CD1c-positive myeloid dendritic cell (primary cell): Measurements from ENCODE around the gene AP4E1.
"Not testable (repeated sequence)": the region's sequence is repeated elsewhere in the genome, so short reads cannot be mapped to it uniquely, and the experiment has no call there.

ENCODE experiments used
- DNase-seq: peaks from one replicate; pipeline ENCODE4 v3.0.0-alpha.2; 2016; ENCODE audit errors: extremely low spot score

The AP4E1 gene

DNA sequence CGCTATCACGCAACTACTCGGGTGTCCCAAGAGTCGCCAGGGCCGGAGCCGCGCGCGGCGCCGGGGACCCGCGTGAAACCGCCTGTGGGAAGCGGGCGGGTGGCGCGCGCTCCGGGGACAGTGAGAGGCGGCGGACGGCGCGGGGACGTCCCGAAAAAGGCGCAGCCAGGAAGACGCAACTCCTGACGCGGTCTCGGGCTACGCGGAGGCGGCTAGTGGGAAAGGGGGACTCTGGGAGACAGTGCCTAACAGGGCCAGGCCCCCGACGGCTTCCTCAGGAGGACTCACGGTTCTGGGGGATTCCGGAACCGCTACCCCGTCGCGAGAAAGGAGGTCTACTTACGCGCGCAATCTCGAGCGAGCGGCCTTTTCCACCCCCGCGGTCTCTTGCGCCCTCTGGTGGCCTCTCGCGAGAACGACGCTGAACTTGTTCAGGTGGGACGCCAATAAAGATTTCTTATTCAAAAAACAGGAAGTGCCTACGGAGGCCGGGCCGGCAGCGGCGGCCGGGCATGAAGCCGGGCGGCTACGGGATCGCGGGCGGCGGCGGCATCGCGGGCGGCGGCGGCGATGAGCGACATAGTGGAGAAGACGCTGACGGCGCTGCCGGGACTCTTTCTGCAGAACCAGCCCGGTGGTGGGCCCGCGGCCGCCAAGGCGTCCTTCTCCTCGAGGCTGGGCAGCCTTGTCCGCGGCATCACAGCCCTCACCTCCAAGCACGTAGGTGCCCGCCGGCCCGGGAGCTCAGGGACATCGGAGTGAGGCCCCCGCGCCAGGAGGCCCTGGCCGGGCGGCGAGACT lies at the start of gene AP4E1:
TSS of gene AP4E1 (plus strand) at position 475 of the 801 bp plus-strand sequence. CDS start at position 571, 96 bp downstream.
- DNase-seq, result peak; percentile 98

DNA sequence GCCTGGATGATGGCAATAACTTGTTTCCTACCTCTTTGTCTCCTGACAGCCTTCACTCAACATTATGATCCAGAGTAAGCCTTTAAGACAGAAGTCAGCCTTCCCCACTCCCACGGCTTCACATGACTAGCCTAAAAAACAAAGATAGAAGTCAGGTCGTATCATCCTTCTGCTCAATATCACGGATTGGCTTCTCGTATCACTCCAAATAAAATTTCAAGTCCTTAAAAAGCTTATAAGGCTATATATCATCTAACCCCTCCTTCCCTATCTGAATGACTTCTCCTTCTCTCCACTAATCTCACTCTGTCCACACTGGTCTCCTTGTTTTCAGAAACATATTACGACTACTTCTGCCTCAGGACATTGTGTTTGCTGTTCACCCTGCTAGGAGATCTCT lies 47.7 kb upstream of the AP4E1 start:
- no peak for DNase-seq

DNA sequence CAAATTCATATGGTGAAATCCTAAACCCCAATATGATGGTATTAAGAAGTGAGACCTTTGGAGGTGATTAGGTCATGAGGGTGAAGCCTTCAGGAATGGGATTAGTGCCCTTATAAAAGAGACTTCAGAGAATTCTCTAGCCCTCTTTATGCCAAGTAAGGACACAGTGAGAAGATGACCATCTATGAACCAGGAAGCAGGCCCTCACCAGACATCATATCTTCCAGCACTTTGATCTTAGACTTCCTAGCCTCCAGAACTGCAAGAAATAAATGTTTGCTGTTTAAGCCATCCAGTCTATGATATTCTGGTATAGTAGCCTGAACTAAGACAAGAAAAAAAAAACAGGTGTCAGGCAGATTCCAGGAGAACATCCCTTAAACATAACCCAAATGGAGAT lies 45.9 kb upstream of the AP4E1 start:
- no peak for DNase-seq

DNA sequence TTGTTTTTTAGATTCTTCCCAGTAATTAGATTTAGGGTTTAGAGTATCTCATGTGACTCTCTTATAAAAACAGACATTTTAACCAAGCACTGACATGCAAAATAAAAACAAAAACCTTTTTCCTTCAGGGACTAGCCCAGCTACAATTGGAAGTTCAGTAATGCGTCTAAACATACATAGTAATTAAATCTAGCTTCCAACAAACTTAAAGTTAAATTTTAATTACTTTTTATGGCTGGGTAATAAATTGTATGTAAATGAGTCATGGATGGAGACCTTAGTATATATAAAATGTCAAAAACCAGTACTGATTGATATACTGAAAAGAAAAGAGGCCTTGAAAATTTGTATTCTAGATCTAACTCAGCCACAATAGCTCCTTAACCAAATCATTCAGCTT lies 43.6 kb upstream of the AP4E1 start:
- DNase-seq, result no peak

DNA sequence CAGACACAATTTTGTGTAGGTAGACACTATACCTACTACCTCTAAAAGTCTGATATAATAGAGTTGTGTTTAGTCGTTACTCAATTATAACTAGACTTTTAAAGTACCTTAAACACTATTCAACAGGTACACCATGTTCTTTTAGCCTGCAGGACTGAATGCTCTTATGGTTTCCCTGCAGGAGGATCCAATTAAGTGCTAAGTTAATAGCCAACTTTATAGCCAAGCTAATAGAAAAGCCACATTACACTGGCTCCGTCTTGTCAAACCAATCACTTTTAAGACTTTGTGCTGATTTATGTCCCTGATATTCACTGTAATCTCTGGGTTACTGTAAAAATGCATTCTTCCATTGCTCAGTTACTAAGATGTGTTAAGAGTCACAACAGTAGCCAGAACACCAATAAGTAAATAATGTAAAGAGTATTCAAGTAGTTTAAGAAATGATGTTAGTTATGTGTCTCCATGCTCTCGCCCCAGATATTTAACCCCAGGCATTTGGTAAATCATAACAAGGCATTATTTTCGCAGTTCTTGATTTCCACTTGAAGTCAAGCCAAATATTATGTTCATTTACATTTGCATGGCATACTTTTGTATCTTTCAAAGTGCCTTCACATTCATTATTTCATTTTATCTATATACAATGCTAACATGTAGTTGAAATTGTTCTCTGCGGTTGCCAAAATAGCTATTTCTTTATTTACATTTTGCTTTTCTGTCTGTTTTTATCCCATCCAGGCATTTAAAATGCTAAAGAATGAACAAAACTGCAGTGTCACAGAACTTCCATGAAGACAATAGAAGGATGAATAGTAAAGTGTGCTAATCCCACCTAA lies 42.7 kb upstream of the AP4E1 start:
- DNase-seq, result no peak

DNA sequence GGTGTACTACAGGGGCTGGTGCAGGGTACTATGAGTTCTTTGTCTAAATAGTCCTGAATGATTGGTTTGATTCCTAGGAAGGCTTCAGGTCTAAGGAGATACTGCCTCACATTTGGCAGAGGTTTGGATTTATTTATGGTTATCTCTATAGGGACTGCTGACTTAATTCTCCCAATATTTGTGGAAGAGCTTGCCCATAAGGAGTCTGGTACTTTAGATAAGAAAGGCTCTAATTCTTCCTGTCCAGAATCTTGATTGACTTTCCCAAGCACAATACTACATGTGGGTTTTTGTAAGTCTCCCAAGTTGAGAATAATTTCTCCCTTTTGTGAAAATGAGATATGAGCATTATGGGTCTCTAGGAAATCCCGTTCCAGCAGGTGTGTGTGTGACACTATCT lies 36.7 kb upstream of the AP4E1 start:
- no peak for DNase-seq

DNA sequence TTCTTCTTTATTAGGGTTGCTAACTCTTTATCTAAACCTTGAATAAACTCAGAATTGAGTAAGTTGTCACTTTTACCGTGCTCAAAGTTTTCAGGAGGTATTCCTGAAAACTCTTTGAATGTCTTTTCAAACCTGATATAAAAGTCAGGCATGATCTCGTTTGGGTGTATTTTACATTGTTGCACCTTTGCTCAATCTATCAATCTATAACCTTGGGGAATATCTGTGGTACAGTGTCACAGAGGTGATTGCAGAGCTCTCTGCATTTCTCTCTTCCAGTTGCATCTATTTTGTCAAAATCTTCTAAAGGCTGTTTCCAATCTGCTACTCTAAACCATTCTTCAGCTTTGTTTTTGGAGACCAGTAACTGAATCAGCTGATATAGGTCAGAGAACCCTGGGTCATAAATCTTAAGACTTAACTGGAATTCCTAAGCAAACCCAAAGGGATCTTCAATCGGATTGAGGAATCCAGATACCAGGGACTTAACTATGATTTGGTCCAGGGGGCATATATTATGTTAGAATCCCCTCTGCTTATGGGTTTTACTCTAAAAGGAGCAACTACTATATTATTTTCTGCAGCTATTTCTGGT lies 35.6 kb upstream of the AP4E1 start:
- DNase-seq, result no peak

DNA sequence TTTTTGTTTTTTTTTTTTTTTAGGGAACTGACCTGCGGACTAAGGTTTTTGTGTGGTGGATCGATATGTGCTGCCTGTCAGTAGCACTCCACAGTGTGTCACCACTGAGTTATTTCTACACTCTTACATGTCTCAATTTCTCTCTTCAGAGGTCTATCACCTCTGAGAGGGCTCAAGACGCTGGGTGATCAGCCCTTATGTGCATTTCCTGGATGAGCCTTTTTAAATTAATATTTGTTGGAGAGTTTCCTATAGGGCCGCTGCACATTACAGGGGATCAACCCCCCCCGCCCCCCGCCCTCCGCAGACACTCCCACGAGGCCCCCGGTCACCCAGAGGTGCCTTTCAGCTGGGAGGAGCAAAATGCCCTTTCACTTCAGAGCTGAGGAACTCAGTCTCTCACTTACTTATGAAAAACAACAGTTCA lies 34.5 kb upstream of the AP4E1 start:
- peak; percentile 42 for DNase-seq

DNA sequence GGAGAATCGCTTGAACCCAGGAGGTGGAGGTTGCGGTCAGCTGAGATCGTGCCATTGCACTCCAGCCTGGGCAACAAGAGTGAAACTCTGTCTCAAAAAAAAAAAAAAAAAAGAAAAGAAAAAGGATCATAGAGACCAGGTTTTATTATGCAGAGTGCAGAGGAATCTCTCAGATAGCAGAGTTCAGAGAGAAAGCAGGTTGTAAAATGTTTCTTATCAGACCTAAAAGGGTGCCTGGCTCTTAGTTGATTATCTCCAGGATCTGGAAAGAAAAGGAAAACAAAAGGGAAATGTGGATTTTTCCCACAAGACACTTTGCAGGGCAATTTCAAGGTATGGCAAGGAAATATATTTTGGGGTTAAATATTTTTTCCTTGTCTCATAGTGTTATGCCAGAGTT lies 33.2 kb upstream of the AP4E1 start:
- DNase-seq, result not testable (repeated sequence)

DNA sequence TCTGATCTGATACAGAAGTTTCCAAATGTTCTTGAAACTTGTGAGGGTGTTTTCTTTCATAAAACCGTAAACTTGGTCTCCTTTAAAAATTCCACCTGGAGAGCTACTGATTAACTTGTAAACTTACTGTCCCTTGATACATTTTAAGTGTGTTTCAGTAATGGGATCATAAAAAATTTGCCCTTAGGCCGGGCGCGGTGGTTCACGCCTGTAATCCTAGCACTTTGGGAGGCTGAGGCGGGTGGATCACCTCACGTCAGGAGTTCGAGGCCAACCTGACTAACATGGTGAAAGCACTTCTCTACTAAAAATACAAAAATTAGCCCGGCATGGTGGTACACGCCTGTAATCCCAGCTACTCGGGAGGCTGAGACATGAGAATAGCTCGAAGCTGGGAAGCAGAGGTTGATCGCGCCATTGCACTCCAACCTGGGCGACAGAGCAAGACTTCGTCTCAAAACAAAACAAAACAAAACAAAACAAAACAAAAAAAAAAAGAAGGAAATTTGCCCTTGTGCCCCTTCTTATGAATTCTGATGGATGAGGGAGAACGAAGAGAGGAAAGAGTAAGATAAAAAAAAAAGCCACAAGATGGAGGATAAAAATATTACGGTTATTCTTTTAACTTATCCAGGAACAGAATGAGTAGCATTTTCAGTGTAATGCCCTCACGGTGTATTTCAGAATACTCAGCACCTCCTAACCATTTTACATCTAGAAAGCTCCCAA lies 32.1 kb upstream of the AP4E1 start:
- no peak for DNase-seq

DNA sequence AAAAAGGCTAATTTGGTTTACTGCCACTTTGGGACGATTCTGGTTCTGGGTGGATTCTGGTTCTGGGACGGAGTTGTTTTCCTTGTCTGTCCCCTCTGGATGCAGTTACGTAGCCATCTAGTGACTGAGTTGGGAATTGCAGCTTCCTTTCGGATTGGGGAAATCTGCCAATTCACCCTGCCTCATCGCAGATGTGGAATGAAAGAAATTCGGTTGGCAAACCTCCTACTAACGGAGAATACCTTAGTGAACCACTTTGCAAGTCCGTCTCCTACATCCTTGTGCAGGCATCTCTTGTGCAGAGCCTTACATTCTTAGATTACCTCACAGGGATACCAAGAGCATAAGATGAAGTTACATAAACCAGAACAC lies 31.5 kb upstream of the AP4E1 start:
- DNase-seq, result peak; percentile 87

DNA sequence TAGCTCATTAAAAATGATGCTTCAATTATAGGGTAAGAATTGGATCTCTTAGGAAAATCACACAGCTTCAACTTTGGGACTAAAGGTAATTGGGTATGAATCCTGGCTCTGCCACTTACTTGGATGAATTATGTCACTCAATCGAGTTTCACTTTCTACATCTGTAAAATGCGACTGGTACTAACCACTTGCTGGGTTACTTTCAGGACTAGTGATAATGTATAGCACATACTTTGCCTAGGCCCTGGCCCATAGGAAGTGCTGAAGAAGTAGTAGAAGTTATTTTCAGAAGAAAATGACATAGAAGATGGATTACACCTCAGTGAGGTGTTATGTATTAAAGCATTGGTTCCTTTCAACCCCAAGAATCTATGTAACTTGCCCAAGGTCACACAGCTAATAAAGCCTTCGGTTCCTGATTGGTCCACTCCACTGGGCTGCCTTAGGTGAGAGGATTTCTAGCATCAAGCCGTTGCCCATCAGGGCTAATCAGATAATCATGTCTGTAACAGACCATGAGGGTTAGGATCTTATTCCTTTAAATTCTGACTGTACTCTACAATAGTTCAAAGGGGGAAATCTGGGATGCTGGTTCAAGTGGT lies 29.4 kb upstream of the AP4E1 start:
- peak; percentile 15 for DNase-seq

DNA sequence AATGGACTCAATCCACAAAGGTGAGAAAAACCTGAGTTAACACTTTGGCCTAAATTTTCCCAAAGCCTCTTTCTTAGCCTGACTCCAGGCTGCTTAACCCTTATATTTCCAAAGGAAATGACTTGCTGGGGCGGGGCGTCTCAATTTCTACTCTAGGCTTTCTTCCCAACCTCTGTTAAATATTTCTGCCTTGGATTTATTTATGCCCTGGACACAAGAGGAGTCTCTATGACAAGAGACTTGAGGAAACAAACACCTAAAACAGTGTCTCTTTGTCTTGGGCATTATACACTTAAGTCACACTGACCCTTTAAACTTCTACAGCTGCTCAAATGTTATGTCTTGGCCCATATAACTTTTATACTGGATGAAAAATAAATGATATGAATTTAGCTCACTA lies 28.3 kb upstream of the AP4E1 start:
- DNase-seq, result no peak

DNA sequence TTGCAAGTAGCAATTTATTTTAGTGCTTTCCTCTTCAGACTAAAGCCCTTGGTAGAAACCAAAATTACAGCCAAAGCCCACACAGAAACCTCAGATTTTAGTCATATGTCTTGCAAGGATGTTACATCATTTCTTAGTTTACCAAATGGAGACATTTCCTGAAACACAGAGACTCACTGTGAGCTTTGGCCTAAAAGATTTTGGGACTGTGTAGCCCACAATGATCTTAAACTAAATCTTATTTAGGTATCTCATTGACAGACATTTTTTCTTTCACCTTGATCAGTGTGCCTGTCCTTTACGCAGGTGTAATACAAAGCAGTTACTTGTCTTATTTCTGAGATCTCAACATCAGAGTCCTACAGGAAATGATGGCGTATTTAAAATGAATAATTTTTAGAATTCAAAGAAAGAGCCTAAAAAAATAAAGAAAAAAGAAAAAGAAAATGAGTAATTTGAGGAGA lies 27.8 kb upstream of the AP4E1 start:
- DNase-seq, result peak; percentile 79

DNA sequence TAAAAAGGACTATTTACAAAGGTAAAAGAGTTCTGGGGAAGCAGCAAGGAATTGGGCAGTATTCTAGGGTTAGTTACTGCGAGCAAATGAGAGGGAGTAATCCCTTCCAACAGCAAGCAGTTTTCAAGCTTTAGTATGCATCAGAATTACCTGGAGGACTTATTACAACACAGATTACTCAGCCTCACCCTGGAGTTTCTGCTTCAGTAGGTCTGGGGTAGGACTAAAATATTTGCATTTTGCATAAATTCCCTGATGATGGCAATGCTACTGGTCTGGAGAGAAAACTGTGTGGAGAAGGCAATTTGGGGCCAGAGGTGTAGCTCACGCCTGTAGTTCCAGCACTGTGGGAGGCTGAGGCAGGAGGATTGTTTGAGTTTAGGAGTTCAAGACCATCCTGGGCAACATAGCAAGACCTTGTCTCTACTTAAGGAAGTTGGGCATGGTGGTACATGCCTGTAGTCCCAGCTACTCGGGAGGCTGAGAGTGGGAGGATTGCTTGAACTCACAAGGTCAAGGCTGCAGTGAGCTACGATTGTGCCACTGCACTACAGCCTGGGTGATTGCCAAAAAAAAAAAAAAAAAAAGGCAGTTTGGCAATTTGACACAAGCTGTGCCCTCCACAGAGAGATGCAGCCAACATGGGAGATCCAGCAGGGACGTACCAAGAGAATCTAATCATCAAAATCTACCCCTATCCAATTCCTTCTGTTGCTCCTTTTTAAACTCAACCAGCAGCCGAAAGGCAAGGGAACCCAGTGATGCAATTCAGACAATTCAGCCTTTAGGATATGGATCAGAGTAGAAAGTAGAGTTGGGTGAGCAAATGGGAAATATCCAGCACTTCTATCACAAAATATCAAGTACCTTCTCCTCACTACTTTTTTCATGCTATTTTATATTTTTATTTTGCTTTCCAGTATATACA lies 27.1 kb upstream of the AP4E1 start:
- peak; percentile 69 for DNase-seq

DNA sequence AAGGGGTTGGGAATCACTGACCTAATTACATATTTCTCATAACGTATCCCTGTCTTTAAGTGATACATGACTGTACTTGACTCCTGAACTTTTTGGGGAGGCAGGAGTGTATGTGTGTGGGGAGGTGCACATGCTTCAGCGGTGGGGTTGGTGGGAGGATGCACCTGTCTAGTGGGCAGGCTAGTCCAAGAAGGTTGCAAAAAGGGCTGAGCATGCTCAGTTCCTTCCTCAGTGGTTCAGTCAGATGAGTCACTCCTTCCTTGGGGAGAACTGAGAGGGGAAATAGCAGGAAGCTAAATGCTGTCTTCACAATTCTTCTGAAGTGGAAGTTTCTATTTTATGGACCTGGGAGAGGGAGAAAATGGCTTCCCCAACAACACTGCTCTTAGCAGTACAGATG lies 24.6 kb upstream of the AP4E1 start:
- DNase-seq, result peak; percentile 81

DNA sequence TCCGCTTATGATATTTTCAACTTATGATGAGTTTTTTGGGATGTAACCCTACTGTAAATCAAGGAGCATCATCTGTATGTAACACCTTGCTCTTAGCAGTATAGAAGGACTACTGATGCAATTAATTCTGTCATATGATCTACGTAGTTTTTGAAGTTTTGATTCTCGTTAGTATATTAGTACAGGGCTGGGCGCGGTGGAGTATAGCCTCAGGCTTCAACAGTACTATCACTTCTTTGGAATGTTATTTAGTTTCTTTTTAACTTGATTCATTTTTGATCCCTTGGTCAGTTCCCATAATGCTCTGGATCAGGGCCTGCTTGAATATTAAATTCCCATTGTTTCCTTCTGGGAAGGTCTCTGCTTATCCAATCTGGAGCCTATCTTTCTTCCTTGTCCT lies 23.9 kb upstream of the AP4E1 start:
- DNase-seq, result no peak

DNA sequence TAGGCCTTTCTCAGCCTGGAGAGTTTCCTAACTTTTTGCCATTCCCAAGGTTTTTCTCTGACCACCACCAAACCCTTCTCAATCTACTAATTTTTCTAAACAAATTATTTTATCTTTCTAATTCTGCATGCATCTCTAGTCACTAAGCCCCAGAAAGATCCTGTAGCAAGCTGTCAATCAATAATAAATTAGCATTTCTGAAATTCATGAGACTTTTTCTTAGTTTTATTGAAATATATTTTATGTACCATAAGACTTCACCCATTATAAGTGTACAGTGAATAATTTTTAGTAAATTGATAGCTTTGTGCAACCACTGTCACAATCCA lies 22.4 kb upstream of the AP4E1 start:
- no peak for DNase-seq

DNA sequence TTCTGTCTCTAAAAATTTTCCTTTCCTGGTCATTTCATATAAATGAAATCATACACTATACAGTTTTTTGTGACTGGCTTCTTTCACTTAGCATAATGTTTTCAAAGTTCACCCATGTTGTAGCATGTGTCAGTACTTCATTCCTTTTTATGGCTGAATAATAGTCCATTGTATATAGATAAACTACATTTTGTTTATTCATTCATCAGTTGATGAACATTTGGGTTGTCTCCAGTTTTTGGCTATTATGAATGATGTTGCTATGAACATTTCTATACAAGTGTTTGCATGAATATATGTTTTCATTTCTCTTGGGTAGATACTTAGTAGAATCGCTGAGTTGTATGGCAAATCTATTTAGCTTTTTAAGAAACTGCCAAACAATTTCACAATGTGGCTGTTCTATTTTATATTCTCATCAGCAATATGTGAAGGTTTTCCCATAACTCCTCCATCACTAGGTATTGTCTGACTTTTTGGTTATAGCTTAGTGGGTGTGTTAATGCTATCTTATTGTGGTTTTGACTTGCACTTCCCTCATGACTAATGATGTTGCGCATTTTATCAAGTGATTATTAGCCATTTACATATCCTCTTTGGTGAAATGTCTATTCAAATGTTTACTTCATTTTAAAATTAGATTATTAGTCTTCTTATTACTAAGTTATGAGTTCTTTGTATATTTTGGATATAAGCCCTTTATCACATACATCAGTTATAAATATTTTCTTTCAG lies 21.7 kb upstream of the AP4E1 start:
- DNase-seq, result peak; percentile 65

DNA sequence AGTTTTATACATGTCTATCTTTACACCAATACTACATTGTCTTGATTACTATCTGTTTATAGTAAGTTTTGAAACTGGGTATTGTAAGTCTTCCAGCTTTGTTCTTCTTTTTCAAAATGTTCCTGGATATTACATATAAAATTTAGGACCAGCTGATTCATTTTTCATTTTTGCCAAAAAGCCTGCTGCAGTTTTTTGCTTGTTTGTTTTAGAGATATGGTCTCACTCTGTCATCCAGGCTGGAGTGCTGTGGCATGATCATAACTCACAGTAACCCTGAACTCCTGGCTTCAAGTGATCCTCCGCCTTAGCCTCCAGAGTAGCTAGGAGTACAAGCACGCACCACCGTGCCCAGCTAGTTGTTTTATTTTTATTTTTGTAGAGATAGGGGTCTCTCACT lies 20.4 kb upstream of the AP4E1 start:
- no peak for DNase-seq
